MCF 10A (cell line): ENCODE measurements around the gene XYLT1. TPM values are rescaled to one million over a fixed set of nuclear protein-coding genes. Genes with fewer than 3 reads are reported as not detected.

ENCODE experiments used
- BruUV-seq: library from RNA; stranded (reverse); fragments of 400-500 nt; replicated peaks from 2 replicates; lab custom pipeline; 2021; lab: Mats Ljungman, UMichigan
- CTCF ChIA-PET: fragments of 300-600 bp; sonication (Branson Sonifier 250); formaldehyde crosslinking; extraction: SDS; loops from one replicate; lab custom pipeline; 2021; ENCODE audit warnings: antibody characterized with exemption, inconsistent platforms; lab: Yijun Ruan, JAX
- POLR2A ChIA-PET: fragments of 300-600, 350-650 bp; sonication (Branson Sonifier 250); formaldehyde crosslinking; extraction: SDS; loops from one replicate; lab custom pipeline; 2020; ENCODE audit warnings: antibody characterized with exemption, inconsistent platforms; lab: Yijun Ruan, JAX
- DNase-seq: peaks from one replicate; pipeline ENCODE4 v3.0.0-alpha.2; 2018; ENCODE audit not compliant: unreplicated experiment
- H3K27ac Mint-ChIP-seq: one replicate; pipeline ENCODE4 v1.8.0; 2022; ENCODE audit warnings: mild to moderate bottlenecking, low read depth, mixed read lengths; ENCODE audit not compliant: unreplicated experiment
- H3K27me3 Mint-ChIP-seq: one replicate; pipeline ENCODE4 v1.8.0; 2022; ENCODE audit warnings: mixed read lengths; ENCODE audit not compliant: insufficient read depth, unreplicated experiment
- H3K36me3 Mint-ChIP-seq: one replicate; pipeline ENCODE4 v1.8.0; 2022; ENCODE audit warnings: mild to moderate bottlenecking, moderate library complexity, mixed read lengths; ENCODE audit not compliant: insufficient read depth, unreplicated experiment
- H3K4me1 Mint-ChIP-seq: one replicate; pipeline ENCODE4 v1.8.0; 2022; ENCODE audit warnings: mixed read lengths; ENCODE audit not compliant: insufficient read depth, unreplicated experiment
- H3K4me3 Mint-ChIP-seq: one replicate; pipeline ENCODE4 v1.8.0; 2022; ENCODE audit warnings: mild to moderate bottlenecking, moderate library complexity, mixed read lengths; ENCODE audit not compliant: unreplicated experiment
- H3K9me3 Mint-ChIP-seq: one replicate; pipeline ENCODE4 v1.8.0; 2022; ENCODE audit warnings: mixed read lengths; ENCODE audit not compliant: unreplicated experiment
- intact Hi-C: fragments of 100-400 bp; cut with micrococcal nuclease; formaldehyde crosslinking; loops from 2 replicates; pipeline ENCODE4 v1.14.1; 2022
- total RNA-seq: library from RNA; stranded (reverse); gene quantifications from 2 replicates; pipeline ENCODE4 v1.2.3, GENCODE V29; 2022
- TF ChIP-seq, protein P1 (sequence below): fragments of 200-600 bp; IDR thresholded peaks from one replicate; pipeline ENCODE4 v1.8.0; 2022; ENCODE audit warnings: antibody characterized with exemption, mild to moderate bottlenecking; ENCODE audit not compliant: unreplicated experiment

The XYLT1 gene
- total RNA-seq, 1 experiment from 2014 or later, result not detected

DNA sequence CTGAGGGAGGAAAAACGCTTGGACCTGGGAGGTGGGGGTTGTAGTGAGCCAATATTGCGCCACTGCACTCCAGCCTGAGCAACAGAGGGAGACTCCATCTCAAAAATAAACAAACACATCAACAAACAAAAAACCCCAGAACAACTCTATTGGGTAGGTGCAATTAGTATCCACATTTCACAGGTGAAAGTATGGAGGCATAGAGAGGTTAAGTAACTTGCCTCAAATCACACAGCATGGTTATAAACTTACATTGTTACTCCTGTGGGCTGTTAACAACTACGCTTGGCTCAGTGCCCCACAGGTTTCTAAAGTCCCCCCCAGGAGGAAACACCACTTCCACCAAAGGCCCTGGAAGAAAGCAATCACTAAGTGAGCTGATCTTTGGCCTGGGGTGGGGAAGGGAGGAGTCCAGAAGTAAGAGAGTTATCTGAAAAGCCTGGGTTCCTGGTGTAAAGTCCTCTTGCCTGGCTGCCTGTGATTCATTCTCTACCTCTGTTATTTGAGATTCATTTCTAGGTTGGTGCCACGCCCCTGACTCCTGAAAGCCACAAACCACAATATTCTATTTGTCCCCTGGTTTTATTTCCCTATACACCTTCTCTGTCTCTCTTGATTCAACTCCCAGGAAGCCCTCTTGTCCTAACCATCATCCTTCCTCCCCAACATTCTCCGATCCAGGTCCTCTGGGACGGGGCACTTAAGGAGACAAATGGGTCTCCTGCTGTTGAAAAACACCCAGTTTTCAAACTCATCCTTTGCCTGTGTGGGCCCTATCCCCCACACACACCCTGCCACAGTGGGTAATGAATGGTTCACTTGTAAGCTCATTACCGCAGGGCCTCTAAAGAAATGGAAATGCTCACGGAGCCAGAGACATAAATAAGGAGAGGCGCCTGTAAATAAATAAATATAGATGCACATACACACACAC lies 195.4 kb downstream of the XYLT1 start:
- H3K4me1 Mint-ChIP-seq, result no peaks in the 10 kb centered on the region
- H3K9me3 Mint-ChIP-seq, result peaks cover 23% of the 10 kb centered on the region
- BruUV-seq, result no TSS peak
- TF ChIP-seq, protein P1, sequence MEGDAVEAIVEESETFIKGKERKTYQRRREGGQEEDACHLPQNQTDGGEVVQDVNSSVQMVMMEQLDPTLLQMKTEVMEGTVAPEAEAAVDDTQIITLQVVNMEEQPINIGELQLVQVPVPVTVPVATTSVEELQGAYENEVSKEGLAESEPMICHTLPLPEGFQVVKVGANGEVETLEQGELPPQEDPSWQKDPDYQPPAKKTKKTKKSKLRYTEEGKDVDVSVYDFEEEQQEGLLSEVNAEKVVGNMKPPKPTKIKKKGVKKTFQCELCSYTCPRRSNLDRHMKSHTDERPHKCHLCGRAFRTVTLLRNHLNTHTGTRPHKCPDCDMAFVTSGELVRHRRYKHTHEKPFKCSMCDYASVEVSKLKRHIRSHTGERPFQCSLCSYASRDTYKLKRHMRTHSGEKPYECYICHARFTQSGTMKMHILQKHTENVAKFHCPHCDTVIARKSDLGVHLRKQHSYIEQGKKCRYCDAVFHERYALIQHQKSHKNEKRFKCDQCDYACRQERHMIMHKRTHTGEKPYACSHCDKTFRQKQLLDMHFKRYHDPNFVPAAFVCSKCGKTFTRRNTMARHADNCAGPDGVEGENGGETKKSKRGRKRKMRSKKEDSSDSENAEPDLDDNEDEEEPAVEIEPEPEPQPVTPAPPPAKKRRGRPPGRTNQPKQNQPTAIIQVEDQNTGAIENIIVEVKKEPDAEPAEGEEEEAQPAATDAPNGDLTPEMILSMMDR, result no peak
- POLR2A ChIA-PET, result no interaction called here
- H3K4me3 Mint-ChIP-seq, result no peak overlapping the region
- H3K27ac Mint-ChIP-seq, result no peak overlapping the region
- no peaks in the 10 kb centered on the region for H3K36me3 Mint-ChIP-seq
- DNase-seq, result no peak
- intact Hi-C loops, result no loop called here
- CTCF ChIA-PET, result no interaction called here
- no peaks in the 10 kb centered on the region for H3K27me3 Mint-ChIP-seq

DNA sequence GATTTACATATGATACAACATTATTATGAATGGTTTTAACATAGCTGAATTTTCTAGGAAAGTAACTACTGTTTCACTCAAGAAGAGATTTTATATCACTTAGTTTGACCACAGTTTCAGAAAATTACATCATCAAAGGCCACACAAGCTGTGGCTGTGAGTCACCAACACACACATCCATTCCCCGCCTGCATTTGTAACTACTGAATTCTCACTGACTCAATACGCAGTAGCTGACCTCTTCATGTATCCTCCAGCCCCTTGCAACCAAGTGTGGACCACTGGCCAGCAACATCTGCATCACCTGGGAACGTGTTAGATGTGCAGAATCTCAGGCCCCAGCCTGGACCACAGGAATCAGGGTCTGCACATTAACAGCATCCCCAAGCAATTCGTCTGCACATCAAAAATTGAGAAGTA lies 197.6 kb downstream of the XYLT1 start:
- DNase-seq, result peak; percentile 20
- Mint-ChIP-seq H3K4me3 (no peak overlapping the region), H3K27ac (no peak overlapping the region), H3K9me3 (peaks cover 27% of the 10 kb centered on the region), H3K27me3 (no peaks in the 10 kb centered on the region), H3K4me1 (no peaks in the 10 kb centered on the region), H3K36me3 (no peaks in the 10 kb centered on the region)
- no TSS peak for BruUV-seq
- CTCF ChIA-PET, result no interaction called here
- POLR2A ChIA-PET, result no interaction called here
- TF ChIP-seq, protein P1, result no peak
- intact Hi-C loops, result no loop called here

DNA sequence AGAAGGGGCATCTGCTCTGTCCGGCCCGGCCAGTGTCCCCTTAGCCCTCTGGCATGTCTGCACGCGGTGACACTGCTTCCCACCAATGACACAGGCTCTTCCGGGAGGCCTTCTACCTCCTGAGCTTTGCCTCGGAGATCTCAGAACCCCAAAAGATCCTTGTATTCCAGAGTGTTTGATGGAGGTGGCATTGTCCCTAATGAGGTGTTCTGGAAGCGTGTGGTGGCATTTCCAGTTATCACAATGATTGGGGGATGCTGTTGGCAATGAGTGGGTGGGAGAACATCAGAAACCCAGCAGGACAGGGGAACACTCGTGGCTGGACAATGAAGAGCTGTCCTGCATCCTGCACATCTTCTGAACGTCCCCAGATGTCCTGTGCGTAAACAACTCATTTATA lies 198.0 kb downstream of the XYLT1 start:
- H3K9me3 Mint-ChIP-seq, result peaks cover 27% of the 10 kb centered on the region
- H3K27me3 Mint-ChIP-seq, result no peaks in the 10 kb centered on the region
- ChIA-PET CTCF (no interaction called here), POLR2A (no interaction called here)
- no TSS peak for BruUV-seq
- no peak for DNase-seq
- no peak overlapping the region for H3K27ac Mint-ChIP-seq
- no peak overlapping the region for H3K4me3 Mint-ChIP-seq
- no peaks in the 10 kb centered on the region for H3K36me3 Mint-ChIP-seq
- TF ChIP-seq, protein P1, result no peak
- no peaks in the 10 kb centered on the region for H3K4me1 Mint-ChIP-seq
- intact Hi-C loops, result no loop called here

DNA sequence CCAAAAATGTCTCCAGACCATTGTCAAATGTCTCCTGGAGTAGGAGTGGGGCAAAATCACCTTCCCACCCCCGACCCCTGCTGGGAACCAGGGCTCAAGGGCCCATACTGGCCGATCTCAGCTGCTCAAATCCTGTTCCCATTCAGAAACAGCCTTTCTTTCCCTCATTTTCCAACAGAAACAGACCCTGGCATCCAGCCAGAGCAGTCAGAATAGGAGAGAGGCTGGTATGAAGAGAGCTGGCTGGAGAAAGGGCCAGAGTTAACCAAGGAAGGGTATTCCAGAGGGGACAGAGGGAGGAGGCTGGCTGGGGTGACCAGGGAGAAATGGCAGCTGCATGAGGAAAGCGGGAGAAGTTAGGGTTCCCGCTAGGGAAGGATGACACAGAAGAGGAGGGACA lies 199.1 kb downstream of the XYLT1 start:
- H3K4me1 Mint-ChIP-seq, result no peaks in the 10 kb centered on the region
- no TSS peak for BruUV-seq
- no peak for DNase-seq
- H3K27me3 Mint-ChIP-seq, result no peaks in the 10 kb centered on the region
- intact Hi-C loops, result no loop called here
- H3K27ac Mint-ChIP-seq, result no peak overlapping the region
- no peaks in the 10 kb centered on the region for H3K36me3 Mint-ChIP-seq
- TF ChIP-seq, protein P1, result no peak
- peaks cover 27% of the 10 kb centered on the region for H3K9me3 Mint-ChIP-seq
- H3K4me3 Mint-ChIP-seq, result no peak overlapping the region
- ChIA-PET POLR2A (no interaction called here), CTCF (no interaction called here)
